Suprapubic skin (tissue), 4 donors: Measurements from ENCODE around the gene CCDC40. TPM values are rescaled to one million over a fixed set of nuclear protein-coding genes. Genes with fewer than 3 reads are reported as not detected.

Source experiments
- DNase-seq, 2 donors: peaks; one replicate each; pipeline ENCODE4 v3.0.0-alpha.2; 2019; ENCODE audit warnings: low spot score in 2 of 2
- H3K27ac ChIP-seq: fragments of 200-600 bp; sonication (generic); one replicate; pipeline ENCODE4 v1.5.1; 2019
- H3K27me3 ChIP-seq: fragments of 200-600 bp; sonication (generic); one replicate; pipeline ENCODE4 v1.5.1; 2019
- H3K36me3 ChIP-seq: fragments of 200-600 bp; sonication (generic); one replicate; pipeline ENCODE4 v1.5.1; 2019
- H3K4me1 ChIP-seq: fragments of 200-600 bp; sonication (generic); one replicate; pipeline ENCODE4 v1.5.1; 2019
- H3K4me3 ChIP-seq: fragments of 200-600 bp; sonication (generic); one replicate; pipeline ENCODE4 v1.5.1; 2019; ENCODE audit warnings: mild to moderate bottlenecking
- H3K9me3 ChIP-seq: fragments of 200-600 bp; sonication (generic); one replicate; pipeline ENCODE4 v1.5.1; 2019
- CTCF ChIP-seq, 2 donors: fragments of 200-600 bp in 1 of 2; fragments of 450-650 bp in 1 of 2; sonication (generic) in 1 of 2; IDR thresholded peaks; one replicate each; pipeline ENCODE4 v1.5.1; 2016 to 2019; ENCODE audit warnings: antibody characterized with exemption in 2 of 2, mild to moderate bottlenecking in 1 of 2, moderate library complexity in 1 of 2
- EP300 ChIP-seq: sonication (generic); formaldehyde crosslinking; IDR thresholded peaks from one replicate; pipeline ENCODE4 v1.6.1; 2017; ENCODE audit warnings: antibody characterized with exemption
- POLR2A ChIP-seq, 2 donors: fragments of 450-650 bp; IDR thresholded peaks; one replicate each; pipeline ENCODE4 v1.6.1; 2017; ENCODE audit warnings: antibody characterized with exemption in 2 of 2, mild to moderate bottlenecking in 2 of 2, moderate library complexity in 2 of 2
- POLR2AphosphoS5 ChIP-seq, 3 donors: sonication (generic); formaldehyde crosslinking; IDR thresholded peaks; one replicate each; pipeline ENCODE4 v1.6.1; 2017; ENCODE audit warnings: antibody characterized with exemption in 3 of 3
- WGBS: methylation state at CpG from one replicate; pipeline ENCODE4 v1.1.5; 2018; 5-methylcytosine and 5-hydroxymethylcytosine counted together
- total RNA-seq, 4 donors: library from RNA; depleted of rRNA; stranded (reverse); fragments of >200 nt; gene quantifications; one replicate each; pipeline ENCODE4 v1.1.0, GENCODE V29; 2016

Gene CCDC40
- total RNA-seq, 4 donors from 2014 or later: 1.2 to 4.4 (median 2.9) TPM

- Histone ChIP-seq H3K4me3 (no peak overlapping the region), H3K9me3 (no peaks in the 10 kb centered on the region), H3K27me3 (no peaks in the 10 kb centered on the region), H3K27ac (no peak overlapping the region), H3K36me3 (peaks cover 10% of the 10 kb centered on the region), H3K4me1 (peaks cover 4% of the 10 kb centered on the region)
- TF ChIP-seq POLR2A (IDR thresholded peaks at IDR 0.05) (no peak), POLR2AphosphoS5 (IDR thresholded peaks at IDR 0.05) (no peak), CTCF (IDR thresholded peaks at IDR 0.05) (no peak), EP300 (no peak)
- WGBS: 73% methylated on average over 14 of the region's 15 CpGs
- peak in 1 of 2 donors; percentile 67 for DNase-seq
These were observed 87.3 kb downstream of the CCDC40 start for GRCh38 chr17:80123791-80124190.

GRCh38 chr17:80124351-80124981 lies 88.0 kb downstream of the CCDC40 start:
- H3K4me3 ChIP-seq: no peak overlapping the region
- WGBS: 54% methylated on average over 15 of the region's 15 CpGs
- H3K27ac ChIP-seq: no peak overlapping the region
- no peaks in the 10 kb centered on the region for H3K9me3 ChIP-seq
- TF ChIP-seq EP300 (no peak), CTCF (IDR thresholded peaks at IDR 0.05) (peak in 1 of 2 donors; percentile 20), POLR2AphosphoS5 (IDR thresholded peaks at IDR 0.05) (no peak)
- peak; percentile 40 to 64 for DNase-seq
- H3K4me1 ChIP-seq: peaks cover 4% of the 10 kb centered on the region
- peaks cover 3% of the 10 kb centered on the region for H3K36me3 ChIP-seq
- H3K27me3 ChIP-seq: no peaks in the 10 kb centered on the region

- TF ChIP-seq CTCF (IDR thresholded peaks at IDR 0.05) (no peak), EP300 (no peak), POLR2AphosphoS5 (IDR thresholded peaks at IDR 0.05) (no peak), POLR2A (IDR thresholded peaks at IDR 0.05) (no peak)
- peaks cover 4% of the 10 kb centered on the region for H3K4me1 ChIP-seq
- no peak overlapping the region for H3K27ac ChIP-seq
- peak in 1 of 2 donors; percentile 53 for DNase-seq
- H3K9me3 ChIP-seq: no peaks in the 10 kb centered on the region
- H3K4me3 ChIP-seq: no peak overlapping the region
- H3K27me3 ChIP-seq: no peaks in the 10 kb centered on the region
- 67% methylated on average over 14 of the region's 14 CpGs for WGBS
- H3K36me3 ChIP-seq: no peaks in the 10 kb centered on the region
These were observed 89.4 kb downstream of the CCDC40 start for GRCh38 chr17:80125656-80126448.

- WGBS: 88% methylated on average over 3 of the region's 3 CpGs
- peak in 1 of 2 donors; percentile 23 for DNase-seq
- no peaks in the 10 kb centered on the region for H3K27me3 ChIP-seq
- no peaks in the 10 kb centered on the region for H3K9me3 ChIP-seq
- TF ChIP-seq POLR2A (IDR thresholded peaks at IDR 0.05) (no peak), POLR2AphosphoS5 (IDR thresholded peaks at IDR 0.05) (no peak), CTCF (IDR thresholded peaks at IDR 0.05) (no peak), EP300 (no peak)
- H3K4me3 ChIP-seq: no peak overlapping the region
- no peak overlapping the region for H3K27ac ChIP-seq
- H3K4me1 ChIP-seq: peaks cover 4% of the 10 kb centered on the region
- H3K36me3 ChIP-seq: no peaks in the 10 kb centered on the region
These were observed 89.9 kb downstream of the CCDC40 start for GRCh38 chr17:80126449-80126715.

GRCh38 chr17:80129006-80129565 lies 92.6 kb downstream of the CCDC40 start:
- 30% methylated on average over 4 of the region's 4 CpGs for WGBS
- Histone ChIP-seq H3K27ac (no peak overlapping the region), H3K27me3 (no peaks in the 10 kb centered on the region), H3K4me1 (peaks cover 4% of the 10 kb centered on the region), H3K9me3 (no peaks in the 10 kb centered on the region), H3K36me3 (peaks cover 12% of the 10 kb centered on the region), H3K4me3 (no peak overlapping the region)
- no peak for DNase-seq
- TF ChIP-seq CTCF (IDR thresholded peaks at IDR 0.05) (no peak), POLR2A (IDR thresholded peaks at IDR 0.05) (no peak), POLR2AphosphoS5 (IDR thresholded peaks at IDR 0.05) (no peak), EP300 (no peak)
